GM10266 (cell line): Measurements from ENCODE around the gene SETD4.
A peak's percentile ranks its signal among the peaks of the same experiment; 100 is the strongest.

Experiments used
- DNase-seq: peaks from one replicate; pipeline ENCODE4 v3.0.0; 2012; ENCODE audit errors: extremely low spot score
- CTCF ChIP-seq: IDR thresholded peaks from 2 replicates; pipeline ENCODE4 v1.5.1; 2012; ENCODE audit warnings: mild to moderate bottlenecking, low read depth; ENCODE audit not compliant: control insufficient read depth, insufficient read depth; ENCODE audit errors: missing control alignments

SETD4 gene

DNA sequence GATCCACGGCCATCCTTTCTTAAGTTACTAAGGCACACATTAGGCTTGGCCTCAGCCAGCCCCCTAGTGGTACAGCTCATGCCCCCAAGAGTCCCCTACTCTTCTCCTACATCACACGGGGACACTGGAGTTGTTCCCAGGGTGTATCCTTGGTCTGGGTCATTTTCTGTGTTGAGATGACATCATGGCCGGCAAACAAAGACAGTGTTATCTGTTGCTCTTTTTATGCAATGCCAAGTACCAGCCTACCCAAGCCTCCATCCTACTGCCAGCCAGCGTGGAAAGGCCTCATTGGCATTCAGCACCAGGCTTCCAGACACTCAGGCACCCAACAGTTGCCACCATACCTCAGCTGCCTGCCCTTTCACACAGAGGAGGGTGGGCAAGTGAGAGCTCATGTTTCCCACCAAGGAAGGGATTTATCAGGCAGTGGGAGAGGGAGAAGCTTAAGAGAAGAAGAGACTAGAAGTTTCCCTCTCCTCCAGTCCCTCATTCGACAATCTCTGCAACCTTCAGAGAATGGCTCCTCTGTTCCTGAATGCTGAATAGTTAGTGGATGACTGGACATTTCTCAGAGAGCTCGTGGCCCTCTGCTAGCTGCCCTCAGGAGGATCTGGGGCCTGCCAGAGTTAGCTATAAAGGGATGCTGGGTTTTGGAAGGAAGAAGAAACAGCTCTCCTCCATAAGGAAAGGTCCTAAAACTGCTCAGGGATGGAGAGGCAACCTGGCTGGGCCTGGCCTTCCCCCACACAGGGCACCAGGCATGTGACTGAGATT, 27.2 kb upstream of the SETD4 start:
- no peak for TF ChIP-seq CTCF
- DNase-seq: no peak

GRCh38 chr21:36082237-36082664, 21.9 kb upstream of the SETD4 start:
- TF ChIP-seq CTCF: no peak
- DNase-seq: no peak

- DNase-seq: no peak
- TF ChIP-seq CTCF: no peak
These were observed 20.1 kb upstream of the SETD4 start for GRCh38 chr21:36080386-36080785.

GRCh38 chr21:36079671-36080070, 19.3 kb upstream of the SETD4 start:
- no peak for TF ChIP-seq CTCF
- DNase-seq: no peak

- no peak for TF ChIP-seq CTCF
- DNase-seq: peak; percentile 54
These were observed 18.8 kb upstream of the SETD4 start for GRCh38 chr21:36079010-36079649.

- no peak for TF ChIP-seq CTCF
- no peak for DNase-seq
These were observed 17.4 kb upstream of the SETD4 start for GRCh38 chr21:36077758-36078157.
